Activated B cell treated with CpG ODN at 0.5 μM for 24 hours (primary cell): ENCODE measurements around the gene CALCOCO1. TPM values are rescaled to one million over a fixed set of nuclear protein-coding genes. Genes with fewer than 3 reads are reported as not detected.

Experiments used
- ATAC-seq: fragments of 200-7000 bp; cut with Tn5 transposase; one replicate; pipeline ENCODE4 v1.10.0; 2021; ENCODE audit warnings: low read depth, mild to moderate bottlenecking, moderate library complexity
- CTCF ChIA-PET: fragments of 350-600 bp; sonication (Branson Sonifier 250); formaldehyde crosslinking; loops from one replicate; lab custom pipeline; 2021; ENCODE audit warnings: antibody characterized with exemption; lab: Charles Lee
- POLR2A ChIA-PET: fragments of 350-600 bp; sonication (Branson Sonifier 250); formaldehyde crosslinking; loops from one replicate; lab custom pipeline; 2021; ENCODE audit warnings: antibody characterized with exemption; lab: Charles Lee
- DNase-seq: peaks from one replicate; pipeline ENCODE4 v3.0.0; 2022
- H3K27ac Mint-ChIP-seq: one replicate; pipeline ENCODE4 v1.8.0; 2020; ENCODE audit warnings: mixed read lengths
- H3K27me3 Mint-ChIP-seq: one replicate; pipeline ENCODE4 v1.8.0; 2021; ENCODE audit warnings: mixed read lengths
- H3K36me3 Mint-ChIP-seq: one replicate; pipeline ENCODE4 v1.8.0; 2021; ENCODE audit warnings: low read depth, mixed read lengths
- H3K4me1 Mint-ChIP-seq: one replicate; pipeline ENCODE4 v1.8.0; 2021; ENCODE audit warnings: mixed read lengths
- H3K4me3 Mint-ChIP-seq: one replicate; pipeline ENCODE4 v1.8.0; 2020; ENCODE audit warnings: mild to moderate bottlenecking, mixed read lengths
- H3K9me3 Mint-ChIP-seq: one replicate; pipeline ENCODE4 v1.8.0; 2020; ENCODE audit warnings: mixed read lengths
- intact Hi-C: fragments of 100-400 bp; cut with micrococcal nuclease; formaldehyde crosslinking; loops from one replicate; pipeline ENCODE4 v1.15.1; 2024
- total RNA-seq: library from RNA; stranded (reverse); gene quantifications from 2 replicates; pipeline ENCODE4 v1.2.3, GENCODE V29; 2022
- TF ChIP-seq, protein P1 (sequence below): fragments of 200-600 bp; IDR thresholded peaks from one replicate; pipeline ENCODE4 v1.8.0; 2022; ENCODE audit warnings: antibody characterized with exemption, mild to moderate bottlenecking

The CALCOCO1 gene
- total RNA-seq, 1 donor from 2014 or later, result 59.5 TPM

DNA sequence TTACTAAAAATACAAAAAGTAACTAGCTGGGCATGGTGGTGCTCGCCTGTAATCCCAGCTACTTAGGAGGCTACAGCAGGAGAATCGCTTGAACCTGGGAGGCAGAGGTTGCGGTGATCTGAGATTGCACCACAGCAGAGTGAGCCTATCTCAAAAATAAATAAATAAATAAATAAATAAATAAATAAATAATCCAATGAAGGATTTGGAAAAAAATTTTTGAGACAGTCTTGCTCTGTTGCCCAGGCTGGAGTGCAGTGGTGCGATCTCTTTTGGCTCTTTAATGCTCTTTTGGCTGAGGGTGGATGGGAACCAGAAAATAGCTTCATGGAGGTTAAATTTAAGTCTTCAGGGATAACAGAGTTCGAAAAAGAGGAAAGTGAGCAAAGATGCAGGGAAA lies 63.1 kb downstream of the CALCOCO1 start:
- no peak for DNase-seq
- peaks cover 67% of the 10 kb centered on the region for H3K36me3 Mint-ChIP-seq

DNA sequence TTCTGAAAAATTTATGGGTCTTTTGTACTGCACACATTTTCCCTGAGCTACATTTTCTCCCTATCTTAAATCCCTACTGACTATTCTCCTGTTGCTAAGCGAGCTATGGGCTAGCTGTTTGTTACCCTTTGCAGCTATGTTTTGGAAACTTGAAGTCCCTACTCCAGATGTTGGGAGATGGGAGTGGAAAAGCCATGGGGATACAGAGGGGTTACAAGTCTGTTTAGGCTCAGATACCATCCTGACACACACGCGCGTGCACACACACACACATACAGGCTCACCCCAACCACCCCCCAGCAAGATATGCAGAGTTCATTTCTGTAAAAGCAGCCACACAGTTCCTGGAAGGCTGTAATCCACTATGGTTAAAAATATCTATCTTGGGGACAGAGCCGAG lies 67.2 kb downstream of the CALCOCO1 start:
- Mint-ChIP-seq H3K4me3 (no peak overlapping the region), H3K36me3 (peaks cover 32% of the 10 kb centered on the region), H3K27ac (no peak overlapping the region), H3K4me1 (no peaks in the 10 kb centered on the region), H3K9me3 (no peaks in the 10 kb centered on the region), H3K27me3 (no peaks in the 10 kb centered on the region)
- no peak for DNase-seq
- TF ChIP-seq, protein P1, sequence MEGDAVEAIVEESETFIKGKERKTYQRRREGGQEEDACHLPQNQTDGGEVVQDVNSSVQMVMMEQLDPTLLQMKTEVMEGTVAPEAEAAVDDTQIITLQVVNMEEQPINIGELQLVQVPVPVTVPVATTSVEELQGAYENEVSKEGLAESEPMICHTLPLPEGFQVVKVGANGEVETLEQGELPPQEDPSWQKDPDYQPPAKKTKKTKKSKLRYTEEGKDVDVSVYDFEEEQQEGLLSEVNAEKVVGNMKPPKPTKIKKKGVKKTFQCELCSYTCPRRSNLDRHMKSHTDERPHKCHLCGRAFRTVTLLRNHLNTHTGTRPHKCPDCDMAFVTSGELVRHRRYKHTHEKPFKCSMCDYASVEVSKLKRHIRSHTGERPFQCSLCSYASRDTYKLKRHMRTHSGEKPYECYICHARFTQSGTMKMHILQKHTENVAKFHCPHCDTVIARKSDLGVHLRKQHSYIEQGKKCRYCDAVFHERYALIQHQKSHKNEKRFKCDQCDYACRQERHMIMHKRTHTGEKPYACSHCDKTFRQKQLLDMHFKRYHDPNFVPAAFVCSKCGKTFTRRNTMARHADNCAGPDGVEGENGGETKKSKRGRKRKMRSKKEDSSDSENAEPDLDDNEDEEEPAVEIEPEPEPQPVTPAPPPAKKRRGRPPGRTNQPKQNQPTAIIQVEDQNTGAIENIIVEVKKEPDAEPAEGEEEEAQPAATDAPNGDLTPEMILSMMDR, result no peak
- ChIA-PET POLR2A (no interaction called here), CTCF (no interaction called here)
- no peak for ATAC-seq
- intact Hi-C loops, result no loop called here

More for the DNA sequence above, 63.1 kb downstream of the CALCOCO1 start:
- Mint-ChIP-seq H3K4me3 (no peak overlapping the region), H3K9me3 (no peaks in the 10 kb centered on the region), H3K4me1 (no peaks in the 10 kb centered on the region), H3K27ac (no peak overlapping the region), H3K27me3 (no peaks in the 10 kb centered on the region)
- TF ChIP-seq, protein P1, result no peak
- ChIA-PET CTCF (no interaction called here), POLR2A (no interaction called here)
- intact Hi-C loops, result no loop called here
- ATAC-seq, result no peak

DNA sequence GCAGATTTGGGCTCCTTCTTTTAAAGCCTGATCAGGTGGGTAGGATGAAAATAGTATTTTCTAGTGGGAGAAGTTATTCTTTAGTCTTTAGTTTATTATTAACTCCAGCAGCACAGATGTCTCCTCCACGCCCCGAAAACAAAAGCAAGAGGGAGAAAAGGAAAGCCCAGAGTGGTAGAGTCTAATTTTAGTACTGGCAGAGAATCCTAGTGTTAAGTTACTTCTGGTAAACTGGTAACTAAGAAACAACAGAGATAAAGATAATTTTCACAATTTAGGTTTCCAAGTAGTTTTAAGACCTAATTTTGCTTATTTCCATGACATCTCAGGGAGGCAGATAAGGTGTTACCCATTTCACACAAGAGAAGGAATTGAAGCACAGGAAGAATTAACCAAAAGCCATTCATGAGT lies 67.7 kb downstream of the CALCOCO1 start:
- Mint-ChIP-seq H3K9me3 (no peaks in the 10 kb centered on the region), H3K4me1 (no peaks in the 10 kb centered on the region), H3K27ac (no peak overlapping the region), H3K4me3 (no peak overlapping the region), H3K27me3 (no peaks in the 10 kb centered on the region), H3K36me3 (peaks cover 28% of the 10 kb centered on the region)
- TF ChIP-seq, protein P1, result no peak
- ChIA-PET CTCF (no interaction called here), POLR2A (no interaction called here)
- DNase-seq, result no peak
- no peak for ATAC-seq
- intact Hi-C loops, result no loop called here

DNA sequence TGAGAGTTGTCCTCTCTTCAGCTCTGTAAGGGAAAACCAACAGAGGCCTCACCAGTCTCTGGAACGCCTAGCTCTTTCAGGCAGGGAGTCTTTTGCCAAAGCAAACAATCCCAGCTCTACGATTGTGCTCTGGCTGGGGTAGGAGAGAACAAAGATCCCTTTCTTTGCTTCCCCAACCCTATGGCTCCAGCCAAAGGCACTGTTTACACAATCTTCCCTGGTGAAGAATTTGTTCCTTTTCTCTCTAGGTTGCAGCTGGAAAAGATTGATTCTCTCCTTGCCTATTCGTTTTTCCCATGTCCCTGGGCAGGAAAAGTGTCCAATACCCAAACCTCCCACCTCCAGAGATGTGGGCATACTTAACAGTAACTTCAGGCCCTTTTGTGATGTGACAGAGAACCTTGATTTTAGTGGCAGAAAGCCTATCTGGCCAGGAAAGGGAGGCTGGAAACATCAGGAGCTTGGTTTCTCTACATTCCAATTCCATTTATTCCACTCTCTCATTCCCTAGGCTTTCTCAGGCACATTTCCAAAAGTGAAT lies 68.2 kb downstream of the CALCOCO1 start:
- ChIA-PET CTCF (interaction anchor here (0.7 kb wide), 1 partner anchor 337 kb away, joined by 3 read pairs; no protein-coding TSS in a partner anchor), POLR2A (interaction anchor here (0.7 kb wide), 2 partner anchors 45 to 92 kb away, joined by 4 read pairs; partner anchors contain the start of gene CISTR)
- TF ChIP-seq, protein P1, result no peak
- intact Hi-C loops, result no loop called here
- ATAC-seq, result no peak
- no peaks in the 10 kb centered on the region for H3K4me1 Mint-ChIP-seq
- no peak overlapping the region for H3K27ac Mint-ChIP-seq
- peaks cover 24% of the 10 kb centered on the region for H3K36me3 Mint-ChIP-seq
- H3K9me3 Mint-ChIP-seq, result no peaks in the 10 kb centered on the region
- no peak for DNase-seq
- H3K4me3 Mint-ChIP-seq, result no peak overlapping the region
- H3K27me3 Mint-ChIP-seq, result no peaks in the 10 kb centered on the region

Other genes starting within 250 kb of the CALCOCO1 start
- gene MAP3K12, start 228.0 kb downstream of the CALCOCO1 start, total RNA-seq, result 3.6 and 6.0 TPM in 2 replicates
- gene TARBP2, start 226.2 kb downstream of the CALCOCO1 start, total RNA-seq, result 45.7 and 49.6 TPM in 2 replicates
- not detected in 2 replicates for gene NPFF, start 220.0 kb downstream of the CALCOCO1 start, total RNA-seq
- gene ATF7, start 101.1 kb downstream of the CALCOCO1 start, total RNA-seq, result 29.5 and 36.8 TPM in 2 replicates
- 330 and 354 TPM in 2 replicates for gene ATP5MC2, start 51.4 kb downstream of the CALCOCO1 start, total RNA-seq
- not detected in 2 replicates for gene CISTR, start 24.5 kb upstream of the CALCOCO1 start, total RNA-seq
- not detected in 2 replicates for gene HOXC13, start 211.4 kb upstream of the CALCOCO1 start, total RNA-seq
- not detected in 2 replicates for gene HOXC12, start 227.5 kb upstream of the CALCOCO1 start, total RNA-seq
- not detected in 2 replicates for gene HOXC11, start 245.7 kb upstream of the CALCOCO1 start, total RNA-seq
- gene HOTAIR, start 247.5 kb upstream of the CALCOCO1 start, total RNA-seq, result not detected in 2 replicates